Neural progenitor cell (in vitro differentiated cells): ENCODE measurements around the gene MDGA2.

Source experiments
- CTCF ChIP-seq: fragments of 200-600 bp; sonication (generic); IDR thresholded peaks from 2 replicates; pipeline ENCODE4 v1.5.1; 2017; ENCODE audit warnings: antibody characterized with exemption, mild to moderate bottlenecking
- EZH2 ChIP-seq: fragments of 200-600 bp; sonication (generic); IDR thresholded peaks from 2 replicates; pipeline ENCODE4 v1.6.1; 2017; ENCODE audit warnings: antibody characterized with exemption, mild to moderate bottlenecking, moderate library complexity
- EZH2phosphoT487 ChIP-seq: fragments of 200-600 bp; sonication (generic); IDR thresholded peaks from 2 replicates; pipeline ENCODE4 v1.6.1; 2017; ENCODE audit warnings: antibody characterized with exemption

GRCh38 chr14:47012533-47013280, 662.7 kb downstream of the MDGA2 start:
- TF ChIP-seq CTCF, result no peak
- no peak for TF ChIP-seq EZH2
- no peak for TF ChIP-seq EZH2phosphoT487
